G401 (cell line): ENCODE results near the gene APOH. TPM values are rescaled to one million over a fixed set of nuclear protein-coding genes. Genes with fewer than 3 reads are reported as not detected.

Source experiments
- DNase-seq: peaks from one replicate; pipeline ENCODE4 v3.0.0-alpha.2; 2015; ENCODE audit warnings: low spot score
- in situ Hi-C: cut with HindIII; loops from 2 replicates; pipeline ENCODE4 v1.10.0; 2016; ENCODE audit warnings: low sequenced_read_pairs, mixed read lengths
- total RNA-seq: library from RNA; depleted of rRNA; stranded (reverse); fragments of >200 nt; shearing (Covaris generic); gene quantifications from 2 replicates; pipeline ENCODE4 v1.2.3, GENCODE V29; 2014

The APOH gene
- total RNA-seq, 1 experiment from 2014 or later: not detected

- in situ Hi-C loops: no loop called here
- no peak for DNase-seq
These were observed 11.4 kb upstream of the APOH start for GRCh38 chr17:66240630-66241029.

- in situ Hi-C loops: no loop called here
These were observed 10.8 kb upstream of the APOH start for GRCh38 chr17:66240013-66240412.

GRCh38 chr17:66235377-66235994, 6.3 kb upstream of the APOH start:
- DNase-seq: no peak
- in situ Hi-C loops: no loop called here

More at GRCh38 chr17:66240013-66240412, 10.8 kb upstream of the APOH start:
- DNase-seq: no peak

- no peak for DNase-seq
- in situ Hi-C loops: no loop called here
These were observed 5.4 kb upstream of the APOH start for GRCh38 chr17:66234611-66235010.

GRCh38 chr17:66233023-66233753, 4.0 kb upstream of the APOH start:
- no peak for DNase-seq
- in situ Hi-C loops: no loop called here

- DNase-seq: no peak
- in situ Hi-C loops: no loop called here
These were observed 1.8 kb upstream of the APOH start for GRCh38 chr17:66230922-66231591.

- DNase-seq: no peak
- in situ Hi-C loops: no loop called here
These were observed 746 bp upstream of the APOH start for GRCh38 chr17:66229783-66230538.

GRCh38 chr17:66227212-66228045, 1.8 kb downstream of the APOH start:
- in situ Hi-C loops: no loop called here
- no peak for DNase-seq

GRCh38 chr17:66222798-66223350, 6.3 kb downstream of the APOH start:
- in situ Hi-C loops: no loop called here
- no peak for DNase-seq

GRCh38 chr17:66221755-66222530, 7.3 kb downstream of the APOH start:
- DNase-seq: no peak
- in situ Hi-C loops: no loop called here

- DNase-seq: no peak
- in situ Hi-C loops: no loop called here
These were observed 7.9 kb downstream of the APOH start for GRCh38 chr17:66221343-66221742.

GRCh38 chr17:66220079-66220835, 9.0 kb downstream of the APOH start:
- DNase-seq: no peak
- in situ Hi-C loops: no loop called here

- in situ Hi-C loops: no loop called here
- no peak for DNase-seq
These were observed 13.7 kb downstream of the APOH start for GRCh38 chr17:66215529-66215911.

GRCh38 chr17:66214884-66215528, 14.2 kb downstream of the APOH start:
- in situ Hi-C loops: no loop called here
- no peak for DNase-seq

- in situ Hi-C loops: no loop called here
- DNase-seq: no peak
These were observed 18.0 kb downstream of the APOH start for GRCh38 chr17:66211047-66211810.

GRCh38 chr17:66210208-66210574, 19.0 kb downstream of the APOH start:
- in situ Hi-C loops: no loop called here
- DNase-seq: no peak
